ENCODE measurements around the gene SYNPO. TPM values are rescaled to one million over a fixed set of nuclear protein-coding genes. Genes with fewer than 3 reads are reported as not detected.

The SYNPO gene
- total RNA-seq, 1 donor from 2014 or later = 49.3 TPM

DNA sequence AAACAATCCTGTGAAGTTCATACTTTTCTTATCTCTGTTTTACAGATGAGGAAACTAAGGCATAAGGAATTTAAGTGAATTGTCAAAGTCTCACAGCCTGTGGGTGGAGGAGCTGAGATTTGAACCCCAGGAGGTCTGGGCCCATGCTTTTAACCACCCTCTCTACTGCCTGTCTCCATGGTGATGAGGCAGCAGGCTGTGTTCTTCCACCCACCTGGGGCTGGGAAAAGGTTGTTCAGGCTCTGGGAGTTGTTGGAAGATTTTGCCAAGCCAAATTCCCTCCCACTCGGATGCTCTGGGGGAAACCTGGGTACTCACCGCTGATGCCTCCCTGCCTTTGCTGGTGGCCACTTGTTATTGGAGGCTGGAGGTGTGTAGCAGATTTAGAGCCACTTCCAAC is 18.3 kb upstream of the SYNPO start:
- POLR2A ChIA-PET = no interaction called here
- H3K27me3 Mint-ChIP-seq = no peaks in the 10 kb centered on the region
- CTCF ChIA-PET = interaction anchor here (1.1 kb wide), 1 partner anchor 58 kb away, joined by 3 read pairs; no protein-coding TSS in a partner anchor
- H3K4me3 Mint-ChIP-seq = no peak overlapping the region
- H3K36me3 Mint-ChIP-seq (ENCODE audit: low read depth) = peaks cover 6% of the 10 kb centered on the region
- ATAC-seq (ENCODE audit: low read depth) = no peak
- intact Hi-C loops (cut with micrococcal nuclease) = loop anchor here (10.0 kb wide), 1 partner anchor 633 kb away; the partner anchor contains the start of gene GM2A
- H3K9me3 Mint-ChIP-seq = no peaks in the 10 kb centered on the region
- DNase-seq = no peak
- TF ChIP-seq, protein P1, sequence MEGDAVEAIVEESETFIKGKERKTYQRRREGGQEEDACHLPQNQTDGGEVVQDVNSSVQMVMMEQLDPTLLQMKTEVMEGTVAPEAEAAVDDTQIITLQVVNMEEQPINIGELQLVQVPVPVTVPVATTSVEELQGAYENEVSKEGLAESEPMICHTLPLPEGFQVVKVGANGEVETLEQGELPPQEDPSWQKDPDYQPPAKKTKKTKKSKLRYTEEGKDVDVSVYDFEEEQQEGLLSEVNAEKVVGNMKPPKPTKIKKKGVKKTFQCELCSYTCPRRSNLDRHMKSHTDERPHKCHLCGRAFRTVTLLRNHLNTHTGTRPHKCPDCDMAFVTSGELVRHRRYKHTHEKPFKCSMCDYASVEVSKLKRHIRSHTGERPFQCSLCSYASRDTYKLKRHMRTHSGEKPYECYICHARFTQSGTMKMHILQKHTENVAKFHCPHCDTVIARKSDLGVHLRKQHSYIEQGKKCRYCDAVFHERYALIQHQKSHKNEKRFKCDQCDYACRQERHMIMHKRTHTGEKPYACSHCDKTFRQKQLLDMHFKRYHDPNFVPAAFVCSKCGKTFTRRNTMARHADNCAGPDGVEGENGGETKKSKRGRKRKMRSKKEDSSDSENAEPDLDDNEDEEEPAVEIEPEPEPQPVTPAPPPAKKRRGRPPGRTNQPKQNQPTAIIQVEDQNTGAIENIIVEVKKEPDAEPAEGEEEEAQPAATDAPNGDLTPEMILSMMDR (IDR thresholded peaks at IDR 0.05) = no peak
- H3K27ac Mint-ChIP-seq = no peak overlapping the region
- H3K4me1 Mint-ChIP-seq = peaks cover 35% of the 10 kb centered on the region

DNA sequence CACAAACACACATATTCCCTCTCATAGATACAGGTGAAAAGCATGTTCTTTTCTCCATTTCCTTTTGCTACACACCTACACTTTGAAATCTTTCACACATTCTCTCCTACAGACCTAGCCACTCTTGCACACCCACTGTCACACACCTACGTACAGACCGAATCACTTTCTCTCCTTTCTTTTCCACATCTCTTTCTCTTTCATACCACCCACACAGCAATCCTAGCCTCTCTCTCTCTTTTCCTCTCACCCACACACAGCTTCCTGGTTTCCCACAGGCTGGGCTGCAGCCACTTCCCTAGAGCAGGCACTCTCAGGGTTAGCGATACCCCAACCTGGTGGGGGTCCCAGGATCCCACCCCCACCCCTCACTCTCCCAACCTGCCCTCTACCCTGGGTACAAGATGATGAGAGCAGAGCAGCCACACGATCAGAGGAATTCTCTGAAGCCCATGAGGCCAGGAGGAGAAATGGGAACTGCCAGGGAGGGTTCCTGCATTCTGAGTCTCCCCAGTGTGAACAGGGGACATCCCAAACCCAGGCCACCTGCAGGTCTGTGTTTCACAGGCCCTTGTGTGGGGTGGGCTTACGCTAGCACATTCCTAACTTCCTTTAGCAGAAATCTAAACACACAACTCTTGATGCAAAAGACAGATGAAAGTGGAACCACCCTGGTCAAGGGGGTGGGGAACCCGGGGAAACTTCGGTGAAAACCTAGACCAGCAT is 17.1 kb upstream of the SYNPO start:
- Mint-ChIP-seq H3K36me3 (ENCODE audit: low read depth) (peaks cover 7% of the 10 kb centered on the region), H3K4me1 (peaks cover 47% of the 10 kb centered on the region), H3K27me3 (no peaks in the 10 kb centered on the region), H3K9me3 (no peaks in the 10 kb centered on the region), H3K27ac (peak overlapping the region; percentile 76), H3K4me3 (peak overlapping the region; percentile 89)
- TF ChIP-seq, protein P1 (IDR thresholded peaks at IDR 0.05) = no peak
- ATAC-seq (ENCODE audit: low read depth) (no peak), DNase-seq (no peak)
- intact Hi-C loops (cut with micrococcal nuclease) = loop anchor here (10.0 kb wide), 1 partner anchor 631 kb away; the partner anchor contains the start of gene GM2A
- CTCF ChIA-PET = no interaction called here
- POLR2A ChIA-PET = interaction anchor here (1.0 kb wide), 1 partner anchor 225 kb away, joined by 4 read pairs; no protein-coding TSS in a partner anchor

DNA sequence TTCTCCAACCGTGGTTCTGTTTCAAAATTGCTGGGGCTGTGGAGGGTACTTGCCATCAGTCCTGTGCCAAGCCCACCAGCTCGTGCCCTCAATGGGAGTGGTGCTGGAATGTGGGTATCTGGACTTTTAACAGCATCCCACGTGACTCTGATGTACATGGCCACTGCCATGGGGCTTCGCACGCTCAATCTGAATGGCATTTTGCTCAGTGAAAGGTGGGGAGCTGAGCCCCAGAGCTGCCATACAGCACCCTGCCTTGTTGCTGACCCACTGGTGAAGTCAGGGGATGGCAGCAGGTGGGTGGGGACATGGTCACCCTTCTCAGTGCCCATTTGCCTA is 16.6 kb upstream of the SYNPO start:
- Mint-ChIP-seq H3K27me3 (no peaks in the 10 kb centered on the region), H3K27ac (peak overlapping the region; percentile 76), H3K36me3 (ENCODE audit: low read depth) (peaks cover 7% of the 10 kb centered on the region), H3K4me1 (peaks cover 51% of the 10 kb centered on the region), H3K9me3 (no peaks in the 10 kb centered on the region), H3K4me3 (peak overlapping the region; percentile 89)
- ChIA-PET CTCF (no interaction called here), POLR2A (interaction anchor here (1.0 kb wide), 1 partner anchor 225 kb away, joined by 4 read pairs; no protein-coding TSS in a partner anchor)
- TF ChIP-seq, protein P1 (IDR thresholded peaks at IDR 0.05) = no peak
- ATAC-seq (ENCODE audit: low read depth) (no peak), DNase-seq (no peak)
- intact Hi-C loops (cut with micrococcal nuclease) = loop anchor here (2.0 to 10.0 kb wide), 2 partner anchors 623 to 631 kb away; partner anchors contain the start of genes GM2A, HMGXB3 and TIGD6

DNA sequence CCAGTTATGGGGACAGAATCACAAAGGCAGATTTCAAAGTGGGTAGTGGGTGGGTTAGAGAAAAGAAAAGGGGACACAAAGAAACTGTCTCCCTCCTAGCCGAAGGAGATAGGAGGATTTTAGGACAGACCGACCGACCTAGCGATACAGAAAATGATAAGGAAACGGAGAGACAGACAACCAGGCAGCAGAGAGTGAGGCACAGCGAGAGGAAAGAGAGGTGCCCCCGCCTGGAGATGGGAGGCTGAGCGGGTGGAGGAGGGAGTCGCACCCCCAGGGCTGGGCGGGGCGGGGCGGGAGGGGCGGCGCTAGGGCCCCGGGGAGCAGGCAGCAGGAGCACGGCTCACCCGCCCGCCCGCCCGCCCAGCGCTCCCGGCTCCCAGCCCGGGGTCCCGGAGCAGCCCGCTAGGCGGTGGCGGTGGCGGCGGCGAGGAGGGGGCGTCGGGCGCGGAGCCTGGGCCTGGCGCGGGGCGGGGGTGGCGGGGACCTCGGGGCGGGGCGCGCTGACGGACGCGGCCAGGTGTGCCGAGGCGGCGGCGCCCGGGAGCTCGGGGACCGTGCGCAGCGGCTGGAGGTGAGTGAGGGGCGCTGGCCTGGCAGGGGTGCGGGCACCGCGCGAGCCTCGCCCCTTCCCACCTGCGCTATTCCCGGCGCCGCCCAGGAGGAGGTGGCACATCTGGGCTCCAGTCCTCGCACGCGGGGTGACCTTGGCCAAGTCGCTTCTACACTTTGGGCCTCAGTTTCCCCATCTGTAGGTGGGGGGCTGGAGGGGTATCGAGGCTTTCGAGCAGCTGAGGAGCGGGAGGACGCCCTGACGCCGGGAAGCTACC is 15.9 kb upstream of the SYNPO start:
- peak overlapping the region; percentile 94 for H3K4me3 Mint-ChIP-seq
- ATAC-seq (ENCODE audit: low read depth) (peak; percentile 23), DNase-seq (peak; percentile 44)
- TF ChIP-seq, protein P1 (IDR thresholded peaks at IDR 0.05) = no peak
- H3K4me1 Mint-ChIP-seq = peaks cover 57% of the 10 kb centered on the region
- intact Hi-C loops (cut with micrococcal nuclease) = loop anchor here (2.0 to 10.0 kb wide), 5 partner anchors 137 to 792 kb away; partner anchors contain the start of genes GM2A, HMGXB3 and TIGD6
- H3K27me3 Mint-ChIP-seq = no peaks in the 10 kb centered on the region
- no peaks in the 10 kb centered on the region for H3K9me3 Mint-ChIP-seq
- peak overlapping the region; percentile 76 for H3K27ac Mint-ChIP-seq
- peaks cover 11% of the 10 kb centered on the region for H3K36me3 Mint-ChIP-seq (ENCODE audit: low read depth)
- ChIA-PET POLR2A (interaction anchor here (0.6 to 1.0 kb wide), 2 partner anchors 185 to 226 kb away, joined by 4 read pairs; no protein-coding TSS in a partner anchor), CTCF (no interaction called here)
